Naive thymus-derived CD4-positive, alpha-beta T cell (primary cell): ENCODE results near the gene PSENEN. TPM values are rescaled to one million over a fixed set of nuclear protein-coding genes. Genes with fewer than 3 reads are reported as not detected.
"Not testable (repeated sequence)": the region's sequence is repeated elsewhere in the genome, so short reads cannot be mapped to it uniquely, and the experiment has no call there.

Source experiments
- ATAC-seq: fragments of 150-1000 bp; cut with Tn5 transposase; 2 replicates; pipeline ENCODE4 v1.10.0; 2021; ENCODE audit warnings: mild to moderate bottlenecking, moderate library complexity
- CTCF ChIA-PET: fragments of 350-600 bp; sonication (Branson Sonifier 250); formaldehyde crosslinking; loops from one replicate; lab custom pipeline; 2021; ENCODE audit warnings: antibody characterized with exemption; lab: Charles Lee
- POLR2A ChIA-PET: fragments of 350-600 bp; sonication (Branson Sonifier 250); formaldehyde crosslinking; loops from one replicate; lab custom pipeline; 2021; ENCODE audit warnings: antibody characterized with exemption, inconsistent platforms; lab: Charles Lee
- DNase-seq, 9 donors: peaks; one replicate each; pipeline versions ENCODE4 v3.0.0 to v3.0.0-alpha.2; 2020 to 2022; ENCODE audit warnings: mixed read lengths in 1 of 9
- H3K27ac ChIP-seq: one replicate; pipeline ENCODE4 v1.7.0; 2013; ENCODE audit warnings: mild to moderate bottlenecking, low read depth, low read length, moderate library complexity
- H3K27me3 ChIP-seq, 2 donors: one replicate each; pipeline ENCODE4 v1.7.0; 2013; ENCODE audit warnings: low read length in 2 of 2, mild to moderate bottlenecking in 2 of 2, moderate library complexity in 2 of 2; ENCODE audit not compliant: control insufficient read depth in 2 of 2, insufficient read depth in 2 of 2
- H3K36me3 ChIP-seq, 3 experiments: 1 replicate in 2 of 3; 2 replicates in 1 of 3; pipeline ENCODE4 v1.7.0; 2013; ENCODE audit warnings: low read length in 3 of 3, mild to moderate bottlenecking in 3 of 3, moderate library complexity in 1 of 3; ENCODE audit not compliant: insufficient read depth in 3 of 3, control insufficient read depth in 2 of 3
- H3K4me1 ChIP-seq, 2 donors: one replicate each; pipeline ENCODE4 v1.7.0; 2013; ENCODE audit warnings: low read length in 2 of 2, mild to moderate bottlenecking in 2 of 2, moderate library complexity in 1 of 2; ENCODE audit not compliant: control insufficient read depth in 2 of 2, insufficient read depth in 2 of 2
- H3K4me3 ChIP-seq: 2 replicates; pipeline ENCODE4 v1.7.0; 2013; ENCODE audit warnings: mild to moderate bottlenecking, low read length
- H3K9me3 ChIP-seq, 3 experiments: 1 replicate in 2 of 3; 2 replicates in 1 of 3; pipeline ENCODE4 v1.7.0; 2013; ENCODE audit warnings: low read length in 3 of 3; ENCODE audit not compliant: control insufficient read depth in 2 of 3
- H3K27ac Mint-ChIP-seq, 9 donors: one replicate each; pipeline ENCODE4 v1.8.0; 2020 to 2022; ENCODE audit warnings: mixed read lengths in 9 of 9, mild to moderate bottlenecking in 8 of 9, moderate library complexity in 5 of 9, inconsistent platforms in 2 of 9
- H3K27me3 Mint-ChIP-seq, 5 donors: one replicate each; pipeline ENCODE4 v1.8.0; 2021 to 2022; ENCODE audit warnings: mixed read lengths in 5 of 5, mild to moderate bottlenecking in 1 of 5
- H3K36me3 Mint-ChIP-seq, 5 donors: one replicate each; pipeline ENCODE4 v1.8.0; 2020 to 2022; ENCODE audit warnings: mixed read lengths in 5 of 5, mild to moderate bottlenecking in 3 of 5, inconsistent platforms in 1 of 5
- H3K4me1 Mint-ChIP-seq, 7 donors: one replicate each; pipeline ENCODE4 v1.8.0; 2020 to 2022; ENCODE audit warnings: mixed read lengths in 7 of 7, mild to moderate bottlenecking in 3 of 7, inconsistent platforms in 1 of 7
- H3K4me3 Mint-ChIP-seq, 10 donors: one replicate each; pipeline ENCODE4 v1.8.0; 2020 to 2022; ENCODE audit warnings: mild to moderate bottlenecking in 10 of 10, mixed read lengths in 10 of 10, moderate library complexity in 6 of 10, inconsistent platforms in 2 of 10
- H3K9me3 Mint-ChIP-seq, 11 donors: one replicate each; pipeline ENCODE4 v1.8.0; 2020 to 2022; ENCODE audit warnings: mixed read lengths in 11 of 11, mild to moderate bottlenecking in 4 of 11, inconsistent platforms in 1 of 11, moderate library complexity in 1 of 11
- intact Hi-C, 2 donors: fragments of 100-400 bp; cut with micrococcal nuclease; formaldehyde crosslinking; loops; one replicate each; pipeline ENCODE4 v1.15.1; 2023
- polyA plus RNA-seq, 2 donors: library from polyadenylated mRNA; unstranded; fragments of 300-500 nt; fragmentation: Illumina TruSeq; gene quantifications; one replicate each; pipeline ENCODE4 v1.2.3, GENCODE V29; 2021
- total RNA-seq, 6 experiments: library from RNA in 5 of 6; stranded (reverse) in 5 of 6; gene quantifications; 1 replicate in 5 of 6; 2 replicates in 1 of 6; pipeline ENCODE4 v1.2.3 and lab custom pipeline; 2021 to 2026

PSENEN gene
- total and polyA plus RNA-seq, 7 experiments from 2014 or later: 20.4 to 79.1 (median 33.9) TPM

- H3K4me1 Mint-ChIP-seq: peaks cover 13 to 39% (median 22%) of the 10 kb centered on the region in 7 donors
- Histone ChIP-seq H3K27ac (no peak overlapping the region), H3K36me3 (peaks cover 37 to 65% (median 37%) of the 10 kb centered on the region in 3 experiments), H3K4me1 (peaks cover 10 to 15% of the 10 kb centered on the region in 2 donors), H3K27me3 (no peaks in the 10 kb centered on the region), H3K9me3 (no peaks in the 10 kb centered on the region), H3K4me3 (no peak overlapping the region)
- no peak overlapping the region for H3K27ac Mint-ChIP-seq
- ATAC-seq: no peak
- POLR2A ChIA-PET: interaction anchor here (1.0 to 1.3 kb wide), 2 partner anchors 13 to 23 kb away, joined by 3 to 4 read pairs; no protein-coding TSS in a partner anchor
- no peak for DNase-seq
- no peaks in the 10 kb centered on the region for H3K27me3 Mint-ChIP-seq
- CTCF ChIA-PET: no interaction called here
- intact Hi-C loops: no loop called here
- H3K4me3 Mint-ChIP-seq: peak overlapping the region in 3 of 10 donors; percentile 4 to 45 (median 16)
- peaks cover 0 to 36% (median 4%) of the 10 kb centered on the region in 5 donors for H3K36me3 Mint-ChIP-seq
- H3K9me3 Mint-ChIP-seq: no peaks in the 10 kb centered on the region
Measured at GRCh38 chr19:35721374-35721773, 24.1 kb upstream of the PSENEN start.

GRCh38 chr19:35722461-35722860 is 23.0 kb upstream of the PSENEN start:
- Mint-ChIP-seq H3K27ac (no peak overlapping the region), H3K4me1 (peaks cover 8 to 34% (median 18%) of the 10 kb centered on the region in 7 donors), H3K27me3 (no peaks in the 10 kb centered on the region), H3K9me3 (no peaks in the 10 kb centered on the region), H3K36me3 (peaks cover 0 to 42% (median 4%) of the 10 kb centered on the region in 5 donors), H3K4me3 (no peak overlapping the region)
- ATAC-seq (no peak), DNase-seq (no peak)
- H3K9me3 ChIP-seq: no peaks in the 10 kb centered on the region
- H3K27ac ChIP-seq: no peak overlapping the region
- peaks cover 10 to 13% of the 10 kb centered on the region in 2 donors for H3K4me1 ChIP-seq
- intact Hi-C loops: loop anchor here in 1 of 2 donors (1.0 kb wide), 1 partner anchor 15 kb away; no protein-coding TSS in a partner anchor
- CTCF ChIA-PET: no interaction called here
- peaks cover 39 to 76% (median 45%) of the 10 kb centered on the region in 3 experiments for H3K36me3 ChIP-seq
- POLR2A ChIA-PET: interaction anchor here (1.3 kb wide), 1 partner anchor 12 kb away, joined by 3 read pairs; no protein-coding TSS in a partner anchor
- no peak overlapping the region for H3K4me3 ChIP-seq
- H3K27me3 ChIP-seq: no peaks in the 10 kb centered on the region

- Mint-ChIP-seq H3K4me1 (peaks cover 8 to 34% (median 18%) of the 10 kb centered on the region in 7 donors), H3K27ac (no peak overlapping the region), H3K9me3 (no peaks in the 10 kb centered on the region), H3K4me3 (no peak overlapping the region), H3K36me3 (peaks cover 0 to 42% (median 4%) of the 10 kb centered on the region in 5 donors), H3K27me3 (no peaks in the 10 kb centered on the region)
- no peak overlapping the region for H3K4me3 ChIP-seq
- H3K4me1 ChIP-seq: peaks cover 10 to 13% of the 10 kb centered on the region in 2 donors
- no peaks in the 10 kb centered on the region for H3K9me3 ChIP-seq
- no peaks in the 10 kb centered on the region for H3K27me3 ChIP-seq
- intact Hi-C loops: loop anchor here in 1 of 2 donors (1.0 kb wide), 1 partner anchor 14 kb away; no protein-coding TSS in a partner anchor
- peaks cover 39 to 81% (median 49%) of the 10 kb centered on the region in 3 experiments for H3K36me3 ChIP-seq
- POLR2A ChIA-PET: interaction anchor here (1.1 to 1.3 kb wide), 2 partner anchors 11 to 18 kb away, joined by 3 to 6 read pairs; no protein-coding TSS in a partner anchor
- H3K27ac ChIP-seq: no peak overlapping the region
- CTCF ChIA-PET: interaction anchor here (0.6 kb wide), 1 partner anchor 28 kb away, joined by 3 read pairs; no protein-coding TSS in a partner anchor
- ATAC-seq (no peak), DNase-seq (no peak)
Measured at GRCh38 chr19:35722897-35723296, 22.6 kb upstream of the PSENEN start.

GRCh38 chr19:35723671-35724070 is 21.8 kb upstream of the PSENEN start:
- Mint-ChIP-seq H3K27ac (no peak overlapping the region), H3K27me3 (no peaks in the 10 kb centered on the region), H3K4me3 (no peak overlapping the region), H3K9me3 (no peaks in the 10 kb centered on the region), H3K36me3 (peaks cover 0 to 49% (median 4%) of the 10 kb centered on the region in 5 donors), H3K4me1 (peaks cover 8 to 32% (median 15%) of the 10 kb centered on the region in 7 donors)
- H3K9me3 ChIP-seq: no peaks in the 10 kb centered on the region
- no peak overlapping the region for H3K4me3 ChIP-seq
- ChIA-PET CTCF (interaction anchor here (0.6 kb wide), 2 partner anchors 26 to 155 kb away, joined by 3 to 4 read pairs; no protein-coding TSS in a partner anchor), POLR2A (interaction anchor here (1.0 to 1.1 kb wide), 2 partner anchors 17 to 25 kb away, joined by 5 to 6 read pairs; partner anchors contain the start of gene LIN37)
- no peak for ATAC-seq
- intact Hi-C loops: no loop called here
- peaks cover 39 to 88% (median 52%) of the 10 kb centered on the region in 3 experiments for H3K36me3 ChIP-seq
- no peak for DNase-seq
- no peak overlapping the region for H3K27ac ChIP-seq
- no peaks in the 10 kb centered on the region for H3K27me3 ChIP-seq
- H3K4me1 ChIP-seq: peaks cover 8 to 11% of the 10 kb centered on the region in 2 donors

- H3K4me3 Mint-ChIP-seq, DNase-seq, H3K4me3 ChIP-seq, H3K27me3 ChIP-seq, H3K27me3 Mint-ChIP-seq, H3K9me3 ChIP-seq, intact Hi-C loops, H3K27ac ChIP-seq, ATAC-seq, H3K27ac Mint-ChIP-seq, H3K4me1 ChIP-seq, CTCF ChIA-PET, H3K9me3 Mint-ChIP-seq: not testable (repeated sequence)
- H3K36me3 ChIP-seq: peaks cover 39 to 93% (median 52%) of the 10 kb centered on the region in 3 experiments
- H3K36me3 Mint-ChIP-seq: peaks cover 0 to 49% (median 4%) of the 10 kb centered on the region in 5 donors
- peaks cover 7 to 28% (median 11%) of the 10 kb centered on the region in 7 donors for H3K4me1 Mint-ChIP-seq
- POLR2A ChIA-PET: interaction anchor here (1.0 kb wide), 1 partner anchor 24 kb away, joined by 5 read pairs; the partner anchor contains the start of gene LIN37
Measured at GRCh38 chr19:35724132-35724531, 21.3 kb upstream of the PSENEN start.

GRCh38 chr19:35724560-35724959 is 20.9 kb upstream of the PSENEN start:
- Mint-ChIP-seq H3K27ac (no peak overlapping the region), H3K4me1 (peaks cover 3 to 24% (median 11%) of the 10 kb centered on the region in 7 donors), H3K4me3 (no peak overlapping the region), H3K27me3 (no peaks in the 10 kb centered on the region), H3K9me3 (no peaks in the 10 kb centered on the region), H3K36me3 (peaks cover 0 to 53% (median 4%) of the 10 kb centered on the region in 5 donors)
- ChIA-PET CTCF (no interaction called here), POLR2A (no interaction called here)
- intact Hi-C loops: no loop called here
- H3K27me3 ChIP-seq: no peaks in the 10 kb centered on the region
- H3K27ac ChIP-seq: no peak overlapping the region
- DNase-seq: no peak
- no peaks in the 10 kb centered on the region for H3K9me3 ChIP-seq
- ATAC-seq: no peak
- H3K36me3 ChIP-seq: peaks cover 39 to 96% (median 52%) of the 10 kb centered on the region in 3 experiments
- H3K4me3 ChIP-seq: no peak overlapping the region
- H3K4me1 ChIP-seq: peaks cover 0 to 2% of the 10 kb centered on the region in 2 donors
